ENCODE data around the gene CPED1. TPM values are rescaled to one million over a fixed set of nuclear protein-coding genes. Genes with fewer than 3 reads are reported as not detected.

Gene CPED1
- total RNA-seq, 1 donor from 2014 or later = not detected

DNA sequence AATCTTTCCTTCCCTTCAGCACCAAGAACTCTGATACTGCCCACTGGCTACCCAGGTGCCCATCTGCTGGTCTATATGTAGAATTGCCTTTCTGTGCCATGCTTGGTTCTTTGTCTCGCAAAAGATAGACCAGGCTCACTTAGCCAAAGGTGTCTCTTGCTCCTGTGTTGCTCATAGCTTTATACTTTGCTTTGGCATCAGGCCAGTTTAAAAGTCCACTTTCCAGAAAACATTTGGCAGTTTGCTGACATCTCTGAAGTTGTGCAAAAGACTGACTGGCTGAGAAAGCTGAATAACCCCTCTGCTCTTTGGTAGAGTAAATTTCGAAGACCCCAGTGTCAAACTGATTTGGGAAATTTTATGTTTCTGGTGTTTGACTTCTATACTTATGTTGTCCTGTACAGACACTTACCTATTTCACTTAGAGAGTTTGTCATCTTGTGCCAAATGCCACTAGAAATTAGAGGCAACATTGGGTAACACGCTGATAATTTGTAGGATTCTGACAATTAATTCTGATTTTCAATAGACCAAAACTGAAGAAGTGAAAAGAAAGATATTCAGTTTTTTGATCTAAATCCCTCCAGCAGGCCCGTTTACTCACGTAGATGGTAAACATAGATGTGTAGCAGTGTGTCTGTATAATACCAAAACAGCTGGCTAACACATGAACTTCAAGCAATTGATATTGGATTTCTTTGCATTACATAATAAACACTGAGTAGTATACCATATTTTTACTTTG, 91.1 kb downstream of the CPED1 start:
- no peak for TF ChIP-seq CTCF (IDR thresholded peaks at IDR 0.05; ENCODE audit: partially characterized antibody, unreplicated experiment)
- H3K9me3 Mint-ChIP-seq (ENCODE audit: unreplicated experiment) = no peaks in the 10 kb centered on the region
- DNase-seq = no peak
- H3K4me1 Mint-ChIP-seq (ENCODE audit: low read depth, unreplicated experiment) = peaks cover 3% of the 10 kb centered on the region
- no peaks in the 10 kb centered on the region for H3K27me3 Mint-ChIP-seq (ENCODE audit: unreplicated experiment)
- H3K4me3 Mint-ChIP-seq (ENCODE audit: unreplicated experiment) = no peak overlapping the region
- H3K27ac Mint-ChIP-seq (ENCODE audit: unreplicated experiment) = no peak overlapping the region
- no peaks in the 10 kb centered on the region for H3K36me3 Mint-ChIP-seq (ENCODE audit: unreplicated experiment)

DNA sequence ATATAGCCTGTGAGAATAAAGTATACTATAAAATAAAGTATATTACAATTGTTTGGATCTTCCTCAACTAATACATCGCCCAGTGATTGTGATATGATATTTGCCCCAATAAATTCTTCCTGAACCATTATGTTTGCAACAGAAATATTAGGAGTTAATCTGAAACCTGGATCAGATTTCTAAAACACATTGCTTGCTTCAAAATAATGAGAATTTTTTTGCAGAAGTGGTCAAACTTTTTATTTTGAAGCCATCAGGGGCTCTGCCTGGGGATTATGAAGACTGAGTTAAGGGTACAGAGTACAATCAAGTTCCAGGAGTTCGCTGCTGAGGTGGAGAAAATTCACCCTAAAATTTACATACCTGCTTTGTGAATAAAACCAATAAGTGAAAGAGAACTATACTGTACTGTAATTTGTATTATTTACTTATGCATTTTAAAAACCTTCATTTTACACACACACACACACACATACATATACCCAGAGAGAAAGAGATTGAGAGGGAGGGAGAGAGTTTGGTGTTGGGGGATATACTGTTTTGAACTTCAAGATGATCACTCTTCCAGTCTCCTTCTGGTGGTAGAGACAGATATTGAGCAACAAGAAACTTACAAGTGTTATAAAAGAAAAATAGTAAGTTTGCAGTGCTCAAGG, 91.9 kb downstream of the CPED1 start:
- no peak overlapping the region for H3K27ac Mint-ChIP-seq (ENCODE audit: unreplicated experiment)
- TF ChIP-seq CTCF (IDR thresholded peaks at IDR 0.05; ENCODE audit: partially characterized antibody, unreplicated experiment) = no peak
- no peak for DNase-seq
- no peaks in the 10 kb centered on the region for H3K9me3 Mint-ChIP-seq (ENCODE audit: unreplicated experiment)
- no peaks in the 10 kb centered on the region for H3K27me3 Mint-ChIP-seq (ENCODE audit: unreplicated experiment)
- no peaks in the 10 kb centered on the region for H3K36me3 Mint-ChIP-seq (ENCODE audit: unreplicated experiment)
- peaks cover 6% of the 10 kb centered on the region for H3K4me1 Mint-ChIP-seq (ENCODE audit: low read depth, unreplicated experiment)
- H3K4me3 Mint-ChIP-seq (ENCODE audit: unreplicated experiment) = no peak overlapping the region

DNA sequence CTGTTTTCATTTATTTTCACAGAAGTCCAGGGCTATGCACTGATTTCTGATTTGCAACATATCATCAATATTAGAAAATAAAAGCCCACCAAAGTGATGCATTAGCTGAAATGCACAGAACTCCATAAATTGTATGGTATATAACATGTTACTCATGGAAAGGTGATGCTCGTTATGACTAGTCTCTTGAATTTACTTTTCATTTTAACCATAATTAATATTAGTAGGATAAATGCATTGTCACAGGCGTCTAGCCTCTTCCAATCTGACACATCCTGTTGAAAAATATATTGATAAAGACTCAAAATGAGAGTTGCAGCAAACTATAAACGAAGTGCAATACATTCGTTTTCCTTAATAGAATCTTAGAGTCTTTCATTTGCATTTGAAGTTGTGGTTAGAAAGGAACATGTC, 92.4 kb downstream of the CPED1 start:
- DNase-seq = no peak
- Mint-ChIP-seq H3K27ac (ENCODE audit: unreplicated experiment) (no peak overlapping the region), H3K9me3 (ENCODE audit: unreplicated experiment) (no peaks in the 10 kb centered on the region), H3K27me3 (ENCODE audit: unreplicated experiment) (no peaks in the 10 kb centered on the region), H3K36me3 (ENCODE audit: unreplicated experiment) (no peaks in the 10 kb centered on the region), H3K4me3 (ENCODE audit: unreplicated experiment) (no peak overlapping the region), H3K4me1 (ENCODE audit: low read depth, unreplicated experiment) (peaks cover 6% of the 10 kb centered on the region)
- no peak for TF ChIP-seq CTCF (IDR thresholded peaks at IDR 0.05; ENCODE audit: partially characterized antibody, unreplicated experiment)

GRCh38 chr7:121081327-121081936, 92.9 kb downstream of the CPED1 start:
- no peaks in the 10 kb centered on the region for H3K27me3 Mint-ChIP-seq (ENCODE audit: unreplicated experiment)
- no peak overlapping the region for H3K27ac Mint-ChIP-seq (ENCODE audit: unreplicated experiment)
- no peaks in the 10 kb centered on the region for H3K36me3 Mint-ChIP-seq (ENCODE audit: unreplicated experiment)
- TF ChIP-seq CTCF (IDR thresholded peaks at IDR 0.05; ENCODE audit: partially characterized antibody, unreplicated experiment) = peak; percentile 72
- peaks cover 6% of the 10 kb centered on the region for H3K4me1 Mint-ChIP-seq (ENCODE audit: low read depth, unreplicated experiment)
- DNase-seq = no peak
- no peaks in the 10 kb centered on the region for H3K9me3 Mint-ChIP-seq (ENCODE audit: unreplicated experiment)
- H3K4me3 Mint-ChIP-seq (ENCODE audit: unreplicated experiment) = no peak overlapping the region
